GM10248 (cell line): Measurements from ENCODE around the gene RNASEH1.

Source experiments
- CTCF ChIA-PET: fragments of 300-600 bp; sonication (Branson Sonifier 250); formaldehyde crosslinking; extraction: SDS; loops from one replicate; lab custom pipeline; 2021; ENCODE audit warnings: antibody characterized with exemption; lab: Yijun Ruan, JAX
- POLR2A ChIA-PET: fragments of 350-650 bp; sonication (Branson Sonifier 250); formaldehyde crosslinking; extraction: SDS; loops from one replicate; lab custom pipeline; 2020; ENCODE audit warnings: antibody characterized with exemption; lab: Yijun Ruan, JAX
- DNase-seq: peaks from one replicate; pipeline ENCODE4 v3.0.0; 2012; ENCODE audit errors: extremely low spot score
- CTCF ChIP-seq: IDR thresholded peaks from 2 replicates; pipeline ENCODE4 v1.5.1; 2012; ENCODE audit warnings: mild to moderate bottlenecking, low read depth; ENCODE audit errors: extremely low read depth, missing control alignments, control extremely low read depth

Gene RNASEH1

DNA sequence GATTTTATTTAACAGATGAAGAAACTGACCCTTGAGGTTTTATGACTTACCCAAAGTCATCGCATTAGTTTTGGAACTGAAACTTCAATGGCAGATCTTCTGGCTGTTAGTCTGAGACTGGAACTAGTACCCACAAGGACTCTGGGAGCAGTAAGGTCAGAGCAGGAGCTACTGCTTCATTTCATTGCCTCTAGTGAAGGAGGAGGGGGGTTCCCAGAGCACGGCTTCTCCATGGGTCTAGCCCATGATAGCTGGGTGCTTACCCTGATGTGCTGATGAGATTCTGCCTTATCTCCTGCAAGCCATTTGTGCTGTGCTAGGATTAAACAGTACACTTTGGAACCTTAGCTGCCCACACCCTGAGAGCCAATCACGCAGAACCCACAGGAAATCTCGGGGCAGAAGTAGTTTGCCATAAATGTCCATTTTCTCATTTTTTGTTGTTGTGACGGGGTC is 5.4 kb upstream of the RNASEH1 start:
- no peak for TF ChIP-seq CTCF
- DNase-seq = peak; percentile 49
- ChIA-PET POLR2A (no interaction called here), CTCF (interaction anchor here (1.0 to 1.4 kb wide), 3 partner anchors 9 to 88 kb away, joined by 3 to 4 read pairs (median 3); no protein-coding TSS in a partner anchor)

DNA sequence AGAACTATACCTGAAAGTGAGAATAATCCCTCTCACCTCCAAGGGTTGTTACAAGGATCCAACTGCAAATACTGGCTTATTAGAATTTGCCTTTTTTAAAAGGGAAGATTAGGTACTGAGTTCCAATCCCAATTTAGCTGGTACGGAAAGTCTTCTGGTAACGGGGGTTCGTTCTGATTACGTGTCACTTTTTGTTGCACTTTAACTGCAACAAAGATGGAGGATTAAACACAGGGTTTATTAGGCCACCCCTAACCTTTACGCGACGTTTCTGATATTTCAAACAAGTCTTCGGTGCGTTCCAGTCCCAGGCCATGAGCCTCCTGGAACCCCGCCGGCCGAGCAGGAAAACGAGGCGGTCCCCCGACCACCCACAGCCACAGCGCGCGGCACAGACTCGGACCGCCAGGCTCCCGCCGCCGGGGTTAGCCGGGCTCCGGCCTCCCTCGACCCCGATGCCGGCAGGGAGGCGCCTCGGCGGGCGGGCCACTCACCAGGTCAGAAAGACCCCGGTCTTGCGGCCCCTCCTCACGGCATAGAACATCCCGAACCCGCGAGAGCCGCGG is 411 bp downstream of the RNASEH1 start:
- DNase-seq = no peak
- no peak for TF ChIP-seq CTCF
- ChIA-PET CTCF (interaction anchor here (0.6 to 2.1 kb wide), 5 partner anchors 16 to 134 kb away, joined by 3 to 13 read pairs (median 5); no protein-coding TSS in a partner anchor), POLR2A (interaction anchor here (1.0 to 1.4 kb wide), 6 partner anchors 15 to 52 kb away, joined by 3 to 6 read pairs (median 5); partner anchors contain the start of gene RPS7)

DNA sequence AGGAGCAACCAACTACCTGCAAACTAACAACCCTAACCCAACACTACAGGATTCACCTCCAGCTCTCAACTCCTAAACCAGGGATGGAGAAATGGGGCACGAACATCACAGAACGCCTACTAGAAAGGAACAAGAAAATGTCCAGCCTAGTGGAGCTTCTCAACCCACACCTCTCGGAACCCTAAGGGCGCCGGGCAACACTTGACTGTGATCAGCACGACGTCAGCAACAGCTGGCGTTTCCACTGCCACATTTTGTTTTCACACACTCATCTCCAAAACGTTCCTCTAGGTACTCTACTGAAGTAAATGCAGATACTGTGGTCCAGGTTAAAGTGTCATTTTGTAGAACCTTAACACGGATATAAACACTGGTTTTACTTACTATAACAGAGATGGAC is 4.2 kb downstream of the RNASEH1 start:
- POLR2A ChIA-PET = no interaction called here
- CTCF ChIA-PET = interaction anchor here (1.2 to 1.4 kb wide), 3 partner anchors 8 to 27 kb away, joined by 3 read pairs; no protein-coding TSS in a partner anchor
- no peak for DNase-seq
- TF ChIP-seq CTCF = no peak

DNA sequence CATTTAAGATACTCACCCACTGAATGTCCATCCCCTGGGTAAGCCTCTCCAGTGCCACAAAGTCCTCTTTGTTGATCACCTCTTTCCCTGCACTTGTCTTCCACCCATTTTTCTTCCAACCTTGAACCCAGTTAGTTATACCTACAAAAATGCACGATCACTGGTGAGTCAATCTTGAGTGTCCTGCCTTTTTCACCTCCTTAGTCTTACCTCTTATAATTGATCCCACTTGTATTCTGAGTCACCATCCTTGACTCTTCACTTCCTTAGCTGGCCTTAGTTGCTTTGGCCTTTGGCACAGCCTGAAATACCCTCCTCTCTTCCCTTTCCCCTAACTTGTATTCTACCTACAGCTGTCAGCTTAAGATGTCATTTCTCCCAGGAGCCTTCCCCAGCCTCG is 10.2 kb downstream of the RNASEH1 start:
- ChIA-PET CTCF (no interaction called here), POLR2A (no interaction called here)
- no peak for DNase-seq
- no peak for TF ChIP-seq CTCF

DNA sequence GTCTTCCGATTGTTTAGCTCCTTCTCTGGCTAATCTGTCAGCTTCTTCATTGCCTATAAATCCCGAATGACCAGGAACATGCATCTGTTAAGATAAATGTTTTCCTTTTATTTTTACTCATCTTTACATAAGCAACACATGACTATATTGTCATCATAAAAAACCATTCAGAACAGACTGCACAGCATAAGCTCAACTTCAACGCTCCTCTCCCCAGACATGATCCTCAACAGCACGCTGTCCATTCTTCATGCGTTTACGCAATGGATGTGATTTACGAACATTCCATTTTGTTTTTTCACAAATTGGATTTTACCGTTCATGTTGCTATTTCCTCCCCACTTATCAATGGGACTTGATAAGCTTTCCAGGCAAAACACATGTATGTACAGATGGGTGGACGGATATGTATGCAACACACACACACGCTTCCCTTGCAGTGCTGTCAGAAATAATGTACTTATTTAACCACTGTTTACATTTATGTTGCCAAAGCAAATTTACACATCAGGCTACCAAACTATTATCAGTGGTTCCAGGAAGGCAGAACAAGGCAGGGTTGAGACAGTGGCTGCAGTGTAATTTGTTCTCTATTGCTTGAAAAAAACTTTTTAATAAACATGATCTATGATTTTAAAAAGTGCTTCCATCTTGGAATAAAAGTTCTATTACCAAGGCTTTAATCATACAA is 12.2 kb downstream of the RNASEH1 start:
- no peak for TF ChIP-seq CTCF
- DNase-seq = no peak
- CTCF ChIA-PET = interaction anchor here (1.0 kb wide), 1 partner anchor 8 kb away, joined by 3 read pairs; no protein-coding TSS in a partner anchor
- POLR2A ChIA-PET = no interaction called here

GRCh38 chr2:3543023-3543683 is 15.0 kb downstream of the RNASEH1 start:
- no peak for TF ChIP-seq CTCF
- ChIA-PET POLR2A (interaction anchor here (0.6 to 1.1 kb wide), 2 partner anchors 13 to 15 kb away, joined by 4 to 5 read pairs; partner anchors contain the start of gene RNASEH1), CTCF (interaction anchor here (1.0 to 1.4 kb wide), 3 partner anchors 9 to 12 kb away, joined by 3 to 4 read pairs (median 3); no protein-coding TSS in a partner anchor)
- DNase-seq = no peak
